ENCODE results near the gene TPM1. TPM values are rescaled to one million over a fixed set of nuclear protein-coding genes. Genes with fewer than 3 reads are reported as not detected.

Gene TPM1
- total RNA-seq, 1 experiment from 2014 or later = 298 TPM

DNA sequence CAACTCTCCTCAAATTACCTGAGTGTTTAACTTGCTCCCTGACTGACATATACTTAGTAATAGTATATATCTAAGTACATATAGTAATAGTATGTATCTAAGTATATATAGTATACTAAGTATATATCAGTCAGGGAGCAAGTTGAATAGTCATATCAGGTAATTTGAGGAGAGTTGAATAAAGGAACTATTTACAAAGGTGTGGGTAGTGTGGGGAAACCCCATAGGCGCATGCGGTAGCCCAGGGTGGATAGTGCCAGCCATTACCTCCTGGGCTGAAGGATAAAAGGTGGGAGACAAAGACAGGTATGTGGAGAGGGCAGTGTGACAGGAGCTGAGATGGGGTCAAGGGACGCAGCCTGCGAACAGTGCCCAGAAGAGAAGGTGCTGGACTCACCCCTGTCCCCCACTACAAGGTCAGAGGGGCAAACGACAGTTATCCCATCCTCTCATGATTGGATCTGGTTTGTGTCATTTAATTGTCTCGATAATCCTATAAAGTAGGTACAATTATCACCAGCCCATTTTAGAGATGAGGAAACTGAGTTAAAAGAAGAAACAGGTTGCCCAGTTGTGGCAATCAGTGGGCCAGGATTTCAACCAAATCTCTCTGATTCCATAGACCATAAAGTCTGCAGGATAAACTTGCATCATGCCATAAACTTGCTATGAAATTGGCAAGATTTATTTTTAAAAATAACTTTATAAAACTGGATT is 34.1 kb upstream of the TPM1 start:
- intact Hi-C loops (cut with micrococcal nuclease; ENCODE audit: unreplicated experiment) (no loop called here), in situ Hi-C loops (cut with HindIII; ENCODE audit: low pct_unique_long_range_greater_than_20kb, low sequenced_read_pairs) (no loop called here)
- Histone ChIP-seq H3K4me3 (ENCODE audit: low read depth in 2 of 2, low read length in 2 of 2) (no peak overlapping the region), H3K36me3 (ENCODE audit: control insufficient read depth, insufficient read depth, low read length) (no peaks in the 10 kb centered on the region), H3K9me3 (ENCODE audit: control insufficient read depth, insufficient read depth, low read depth, low read length) (no peaks in the 10 kb centered on the region), H3K27me3 (ENCODE audit: control insufficient read depth, insufficient read depth, low read length) (no peaks in the 10 kb centered on the region), H3K27ac (ENCODE audit: low read length) (no peak overlapping the region), H3K4me1 (ENCODE audit: control insufficient read depth, insufficient read depth, low read length) (no peaks in the 10 kb centered on the region)
- TF ChIP-seq SIN3A (IDR thresholded peaks at IDR 0.05; ENCODE audit: borderline replicate concordance, insufficient read depth, low read depth, low read length) = no peak
- TF ChIP-seq TCF7L2 (IDR thresholded peaks at IDR 0.05; ENCODE audit: low read depth, low read length) = no peak
- TF ChIP-seq, protein P1, sequence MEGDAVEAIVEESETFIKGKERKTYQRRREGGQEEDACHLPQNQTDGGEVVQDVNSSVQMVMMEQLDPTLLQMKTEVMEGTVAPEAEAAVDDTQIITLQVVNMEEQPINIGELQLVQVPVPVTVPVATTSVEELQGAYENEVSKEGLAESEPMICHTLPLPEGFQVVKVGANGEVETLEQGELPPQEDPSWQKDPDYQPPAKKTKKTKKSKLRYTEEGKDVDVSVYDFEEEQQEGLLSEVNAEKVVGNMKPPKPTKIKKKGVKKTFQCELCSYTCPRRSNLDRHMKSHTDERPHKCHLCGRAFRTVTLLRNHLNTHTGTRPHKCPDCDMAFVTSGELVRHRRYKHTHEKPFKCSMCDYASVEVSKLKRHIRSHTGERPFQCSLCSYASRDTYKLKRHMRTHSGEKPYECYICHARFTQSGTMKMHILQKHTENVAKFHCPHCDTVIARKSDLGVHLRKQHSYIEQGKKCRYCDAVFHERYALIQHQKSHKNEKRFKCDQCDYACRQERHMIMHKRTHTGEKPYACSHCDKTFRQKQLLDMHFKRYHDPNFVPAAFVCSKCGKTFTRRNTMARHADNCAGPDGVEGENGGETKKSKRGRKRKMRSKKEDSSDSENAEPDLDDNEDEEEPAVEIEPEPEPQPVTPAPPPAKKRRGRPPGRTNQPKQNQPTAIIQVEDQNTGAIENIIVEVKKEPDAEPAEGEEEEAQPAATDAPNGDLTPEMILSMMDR (IDR thresholded peaks at IDR 0.05) = no peak
- CTCF ChIA-PET = no interaction called here
- DNase-seq (ENCODE audit: low read depth, low spot score) = no peak
- ATAC-seq = no peak
- no TSS peak for BruUV-seq (replicated peaks)
- POLR2A ChIA-PET = no interaction called here

DNA sequence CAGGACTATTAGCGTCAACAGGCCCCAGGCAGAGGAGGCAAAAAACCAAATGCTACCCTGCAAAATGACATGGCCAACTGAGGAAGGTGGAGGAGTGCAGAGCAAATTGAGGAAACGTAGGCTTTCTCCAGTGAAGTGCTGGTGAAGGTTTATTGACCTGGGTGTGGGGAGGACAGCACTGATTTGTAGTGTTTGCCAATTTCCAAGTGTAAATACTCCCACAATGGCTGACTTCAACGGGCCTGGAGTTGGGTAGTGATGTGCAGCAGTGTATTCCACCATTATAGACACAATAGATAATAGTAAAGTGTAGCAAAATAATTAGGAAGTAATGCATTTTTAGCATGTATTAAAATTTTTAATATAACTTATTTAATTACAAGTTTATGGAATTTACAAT is 32.2 kb upstream of the TPM1 start:
- BruUV-seq (replicated peaks) = no TSS peak
- intact Hi-C loops (cut with micrococcal nuclease; ENCODE audit: unreplicated experiment) = no loop called here
- Histone ChIP-seq H3K4me1 (ENCODE audit: control insufficient read depth, insufficient read depth, low read length) (no peaks in the 10 kb centered on the region), H3K27ac (ENCODE audit: low read length) (no peak overlapping the region), H3K9me3 (ENCODE audit: control insufficient read depth, insufficient read depth, low read depth, low read length) (no peaks in the 10 kb centered on the region), H3K36me3 (ENCODE audit: control insufficient read depth, insufficient read depth, low read length) (no peaks in the 10 kb centered on the region), H3K4me3 (ENCODE audit: low read depth in 2 of 2, low read length in 2 of 2) (no peak overlapping the region), H3K27me3 (ENCODE audit: control insufficient read depth, insufficient read depth, low read length) (no peaks in the 10 kb centered on the region)
- no peak for ATAC-seq
- in situ Hi-C loops (cut with HindIII; ENCODE audit: low pct_unique_long_range_greater_than_20kb, low sequenced_read_pairs) = no loop called here
- DNase-seq (ENCODE audit: low read depth, low spot score) = no peak
- ChIA-PET POLR2A (no interaction called here), CTCF (no interaction called here)
- TF ChIP-seq SIN3A (IDR thresholded peaks at IDR 0.05; ENCODE audit: borderline replicate concordance, insufficient read depth, low read depth, low read length) (no peak), TCF7L2 (IDR thresholded peaks at IDR 0.05; ENCODE audit: low read depth, low read length) (no peak), POLR2AphosphoS5 (IDR thresholded peaks at IDR 0.05; ENCODE audit: low read depth, low read length) (no peak)
- TF ChIP-seq, protein P2, sequence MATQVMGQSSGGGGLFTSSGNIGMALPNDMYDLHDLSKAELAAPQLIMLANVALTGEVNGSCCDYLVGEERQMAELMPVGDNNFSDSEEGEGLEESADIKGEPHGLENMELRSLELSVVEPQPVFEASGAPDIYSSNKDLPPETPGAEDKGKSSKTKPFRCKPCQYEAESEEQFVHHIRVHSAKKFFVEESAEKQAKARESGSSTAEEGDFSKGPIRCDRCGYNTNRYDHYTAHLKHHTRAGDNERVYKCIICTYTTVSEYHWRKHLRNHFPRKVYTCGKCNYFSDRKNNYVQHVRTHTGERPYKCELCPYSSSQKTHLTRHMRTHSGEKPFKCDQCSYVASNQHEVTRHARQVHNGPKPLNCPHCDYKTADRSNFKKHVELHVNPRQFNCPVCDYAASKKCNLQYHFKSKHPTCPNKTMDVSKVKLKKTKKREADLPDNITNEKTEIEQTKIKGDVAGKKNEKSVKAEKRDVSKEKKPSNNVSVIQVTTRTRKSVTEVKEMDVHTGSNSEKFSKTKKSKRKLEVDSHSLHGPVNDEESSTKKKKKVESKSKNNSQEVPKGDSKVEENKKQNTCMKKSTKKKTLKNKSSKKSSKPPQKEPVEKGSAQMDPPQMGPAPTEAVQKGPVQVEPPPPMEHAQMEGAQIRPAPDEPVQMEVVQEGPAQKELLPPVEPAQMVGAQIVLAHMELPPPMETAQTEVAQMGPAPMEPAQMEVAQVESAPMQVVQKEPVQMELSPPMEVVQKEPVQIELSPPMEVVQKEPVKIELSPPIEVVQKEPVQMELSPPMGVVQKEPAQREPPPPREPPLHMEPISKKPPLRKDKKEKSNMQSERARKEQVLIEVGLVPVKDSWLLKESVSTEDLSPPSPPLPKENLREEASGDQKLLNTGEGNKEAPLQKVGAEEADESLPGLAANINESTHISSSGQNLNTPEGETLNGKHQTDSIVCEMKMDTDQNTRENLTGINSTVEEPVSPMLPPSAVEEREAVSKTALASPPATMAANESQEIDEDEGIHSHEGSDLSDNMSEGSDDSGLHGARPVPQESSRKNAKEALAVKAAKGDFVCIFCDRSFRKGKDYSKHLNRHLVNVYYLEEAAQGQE (IDR thresholded peaks at IDR 0.05; ENCODE audit: insufficient read depth in 1 of 2, low read depth in 2 of 2, low read length in 1 of 2) = no peak
- TF ChIP-seq, protein P1 (IDR thresholded peaks at IDR 0.05) = no peak

Measured in Panc1 (cell line).